Activated T-cell treated with anti-CD3 and anti-CD28 coated beads, Interleukin-2, amount 50 U/mL, for 24 hours (primary cell): ENCODE results near the gene GCK.

Experiments used
- DNase-seq: peaks from one replicate; pipeline ENCODE4 v3.0.0-alpha.2; 2020
- H3K27ac Mint-ChIP-seq: 2 replicates; pipeline ENCODE4 v1.8.0; 2020; ENCODE audit warnings: mild to moderate bottlenecking, mixed read lengths
- H3K27me3 Mint-ChIP-seq: 2 replicates; pipeline ENCODE4 v1.8.0; 2020; ENCODE audit warnings: mixed read lengths
- H3K36me3 Mint-ChIP-seq: 2 replicates; pipeline ENCODE4 v1.8.0; 2020; ENCODE audit warnings: low read depth, mixed read lengths
- H3K4me1 Mint-ChIP-seq: 2 replicates; pipeline ENCODE4 v1.8.0; 2020; ENCODE audit warnings: low read depth, mixed read lengths
- H3K4me3 Mint-ChIP-seq: 2 replicates; pipeline ENCODE4 v1.8.0; 2020; ENCODE audit warnings: mild to moderate bottlenecking, moderate library complexity, mixed read lengths
- H3K9me3 Mint-ChIP-seq: 2 replicates; pipeline ENCODE4 v1.8.0; 2020; ENCODE audit warnings: mixed read lengths

GCK gene

GRCh38 chr7:44112997-44113763 is 76.1 kb downstream of the GCK start:
- DNase-seq: no peak
- no peaks in the 10 kb centered on the region for H3K9me3 Mint-ChIP-seq
- no peaks in the 10 kb centered on the region for H3K27me3 Mint-ChIP-seq
- peak overlapping the region; percentile 18 for H3K27ac Mint-ChIP-seq
- H3K4me1 Mint-ChIP-seq: peaks cover 3% of the 10 kb centered on the region
- no peak overlapping the region for H3K4me3 Mint-ChIP-seq
- H3K36me3 Mint-ChIP-seq: peaks cover 88% of the 10 kb centered on the region

GRCh38 chr7:44112231-44112996 is 76.8 kb downstream of the GCK start:
- H3K27me3 Mint-ChIP-seq: no peaks in the 10 kb centered on the region
- no peaks in the 10 kb centered on the region for H3K4me1 Mint-ChIP-seq
- H3K4me3 Mint-ChIP-seq: no peak overlapping the region
- no peaks in the 10 kb centered on the region for H3K9me3 Mint-ChIP-seq
- peak; percentile 45 for DNase-seq
- H3K36me3 Mint-ChIP-seq: peaks cover 84% of the 10 kb centered on the region
- peak overlapping the region; percentile 18 for H3K27ac Mint-ChIP-seq

DNA sequence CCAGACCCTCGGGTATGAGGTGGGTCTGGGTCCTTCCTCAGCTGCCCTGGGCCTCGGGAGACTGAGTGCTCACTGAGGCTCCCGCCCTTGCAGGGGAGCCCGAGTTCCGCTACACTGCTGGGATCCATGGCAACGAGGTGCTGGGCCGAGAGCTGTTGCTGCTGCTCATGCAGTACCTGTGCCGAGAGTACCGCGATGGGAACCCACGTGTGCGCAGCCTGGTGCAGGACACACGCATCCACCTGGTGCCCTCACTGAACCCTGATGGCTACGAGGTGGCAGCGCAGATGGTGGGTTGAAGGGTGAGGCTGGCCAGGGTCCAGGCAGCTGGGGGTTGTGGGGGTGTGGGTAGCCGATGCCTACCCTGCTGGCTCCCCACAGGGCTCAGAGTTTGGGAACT is 77.5 kb downstream of the GCK start:
- Mint-ChIP-seq H3K4me3 (no peak overlapping the region), H3K36me3 (peaks cover 78% of the 10 kb centered on the region), H3K9me3 (no peaks in the 10 kb centered on the region), H3K27me3 (no peaks in the 10 kb centered on the region), H3K4me1 (no peaks in the 10 kb centered on the region), H3K27ac (no peak overlapping the region)
- no peak for DNase-seq

GRCh38 chr7:44110719-44111635 is 78.3 kb downstream of the GCK start:
- Mint-ChIP-seq H3K36me3 (peaks cover 73% of the 10 kb centered on the region), H3K4me3 (no peak overlapping the region), H3K27ac (no peak overlapping the region), H3K9me3 (no peaks in the 10 kb centered on the region), H3K4me1 (peaks cover under 1% of the 10 kb centered on the region), H3K27me3 (no peaks in the 10 kb centered on the region)
- no peak for DNase-seq

GRCh38 chr7:44109991-44110390 is 79.2 kb downstream of the GCK start:
- peaks cover 63% of the 10 kb centered on the region for H3K36me3 Mint-ChIP-seq
- H3K27ac Mint-ChIP-seq: peak overlapping the region; percentile 18
- H3K4me1 Mint-ChIP-seq: peaks cover 10% of the 10 kb centered on the region
- H3K4me3 Mint-ChIP-seq: no peak overlapping the region
- no peak for DNase-seq
- H3K27me3 Mint-ChIP-seq: peaks cover 5% of the 10 kb centered on the region
- no peaks in the 10 kb centered on the region for H3K9me3 Mint-ChIP-seq

DNA sequence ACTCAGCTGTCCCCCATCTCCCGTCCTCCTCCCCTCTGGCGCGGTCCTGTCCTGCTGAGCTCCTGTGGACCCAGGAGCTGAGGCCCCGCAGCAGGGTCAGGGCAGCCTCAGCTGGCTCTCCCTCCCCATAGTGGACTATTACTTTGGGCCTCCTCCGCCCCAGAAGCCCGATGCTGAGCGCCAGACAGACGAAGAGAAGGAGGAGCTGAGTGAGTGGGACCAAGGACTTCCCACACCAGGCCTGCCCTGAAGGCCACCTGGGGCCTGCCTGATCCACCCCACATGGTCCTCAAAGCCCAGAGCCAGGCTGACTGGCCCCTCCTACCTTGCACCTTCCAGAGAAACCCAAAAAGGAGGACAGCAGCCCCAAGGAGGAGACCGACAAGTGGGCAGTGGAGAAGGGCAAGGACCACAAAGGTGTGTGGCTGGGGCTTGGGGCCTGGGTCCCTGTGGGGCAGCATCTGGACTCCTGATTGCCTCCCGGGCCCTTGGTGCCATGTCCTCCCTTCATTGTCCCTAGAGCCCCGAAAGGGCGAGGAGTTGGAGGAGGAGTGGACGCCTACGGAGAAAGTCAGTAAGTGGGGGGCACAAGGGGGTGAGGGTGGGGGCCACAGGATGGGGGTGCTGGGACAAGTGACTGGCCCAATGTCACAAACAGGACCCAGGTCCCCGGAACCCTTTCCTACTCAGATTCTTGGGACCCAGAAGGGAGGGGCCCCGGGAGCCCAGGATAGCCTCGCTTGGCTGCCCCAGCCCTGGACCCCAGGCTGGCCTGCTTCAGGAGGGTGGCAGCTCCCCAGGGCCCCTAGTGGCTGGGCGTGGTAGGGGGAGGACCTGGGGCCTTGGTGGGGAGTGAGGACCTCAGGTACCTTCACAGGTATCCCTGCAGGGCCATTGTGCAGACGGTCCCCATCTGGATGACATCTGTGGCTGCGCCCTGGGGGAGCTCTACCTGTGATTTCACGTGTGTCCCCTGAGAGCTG is 80.2 kb downstream of the GCK start:
- H3K4me3 Mint-ChIP-seq: no peak overlapping the region
- peaks cover 12% of the 10 kb centered on the region for H3K4me1 Mint-ChIP-seq
- H3K9me3 Mint-ChIP-seq: no peaks in the 10 kb centered on the region
- H3K27ac Mint-ChIP-seq: no peak overlapping the region
- peaks cover 56% of the 10 kb centered on the region for H3K36me3 Mint-ChIP-seq
- no peak for DNase-seq
- peaks cover 5% of the 10 kb centered on the region for H3K27me3 Mint-ChIP-seq

- H3K27ac Mint-ChIP-seq: peak overlapping the region; percentile 66
- DNase-seq: no peak
- peaks cover 12% of the 10 kb centered on the region for H3K4me1 Mint-ChIP-seq
- H3K27me3 Mint-ChIP-seq: peaks cover 9% of the 10 kb centered on the region
- H3K4me3 Mint-ChIP-seq: no peak overlapping the region
- peaks cover 48% of the 10 kb centered on the region for H3K36me3 Mint-ChIP-seq
- no peaks in the 10 kb centered on the region for H3K9me3 Mint-ChIP-seq
These were observed 81.1 kb downstream of the GCK start for GRCh38 chr7:44107961-44108767.

DNA sequence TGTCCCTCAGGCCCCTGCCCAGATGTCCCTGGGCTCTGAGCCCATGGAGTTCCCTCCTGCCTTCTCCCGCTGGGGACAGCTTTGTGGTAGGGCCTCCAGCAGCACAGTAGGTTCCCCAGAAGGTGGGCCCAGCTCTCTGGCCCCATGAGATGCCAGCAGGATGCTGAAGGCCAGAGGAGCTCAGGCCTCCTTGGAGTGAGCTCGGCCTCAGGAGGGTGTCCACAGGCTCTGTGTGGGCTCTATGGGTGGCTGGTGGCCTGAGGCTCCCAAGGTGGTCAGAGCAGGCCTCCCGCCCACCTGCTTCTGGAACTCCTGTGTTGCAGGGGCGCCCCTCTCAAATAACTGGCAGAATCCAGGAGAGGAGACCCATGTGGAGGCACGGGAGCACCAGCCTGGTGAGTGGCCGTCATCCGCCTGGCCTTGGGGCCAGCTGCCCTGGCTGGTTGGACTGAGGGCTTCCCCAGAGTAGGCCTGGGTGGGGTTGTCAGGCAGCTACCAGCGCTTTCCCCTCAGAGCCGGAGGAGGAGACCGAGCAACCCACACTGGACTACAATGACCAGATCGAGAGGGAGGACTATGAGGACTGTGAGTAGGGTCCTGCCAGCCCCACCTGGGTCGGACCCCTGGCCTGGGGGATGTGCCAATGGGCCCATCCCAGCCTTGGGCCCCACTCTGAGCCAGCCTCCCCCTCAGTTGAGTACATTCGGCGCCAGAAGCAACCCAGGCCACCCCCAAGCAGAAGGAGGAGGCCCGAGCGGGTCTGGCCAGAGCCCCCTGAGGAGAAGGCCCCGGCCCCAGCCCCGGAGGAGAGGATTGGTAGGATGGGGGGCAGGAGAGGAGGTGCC is 81.9 kb downstream of the GCK start:
- no peak overlapping the region for H3K27ac Mint-ChIP-seq
- peaks cover 12% of the 10 kb centered on the region for H3K4me1 Mint-ChIP-seq
- no peak for DNase-seq
- no peaks in the 10 kb centered on the region for H3K9me3 Mint-ChIP-seq
- peaks cover 12% of the 10 kb centered on the region for H3K27me3 Mint-ChIP-seq
- H3K36me3 Mint-ChIP-seq: peaks cover 40% of the 10 kb centered on the region
- no peak overlapping the region for H3K4me3 Mint-ChIP-seq

DNA sequence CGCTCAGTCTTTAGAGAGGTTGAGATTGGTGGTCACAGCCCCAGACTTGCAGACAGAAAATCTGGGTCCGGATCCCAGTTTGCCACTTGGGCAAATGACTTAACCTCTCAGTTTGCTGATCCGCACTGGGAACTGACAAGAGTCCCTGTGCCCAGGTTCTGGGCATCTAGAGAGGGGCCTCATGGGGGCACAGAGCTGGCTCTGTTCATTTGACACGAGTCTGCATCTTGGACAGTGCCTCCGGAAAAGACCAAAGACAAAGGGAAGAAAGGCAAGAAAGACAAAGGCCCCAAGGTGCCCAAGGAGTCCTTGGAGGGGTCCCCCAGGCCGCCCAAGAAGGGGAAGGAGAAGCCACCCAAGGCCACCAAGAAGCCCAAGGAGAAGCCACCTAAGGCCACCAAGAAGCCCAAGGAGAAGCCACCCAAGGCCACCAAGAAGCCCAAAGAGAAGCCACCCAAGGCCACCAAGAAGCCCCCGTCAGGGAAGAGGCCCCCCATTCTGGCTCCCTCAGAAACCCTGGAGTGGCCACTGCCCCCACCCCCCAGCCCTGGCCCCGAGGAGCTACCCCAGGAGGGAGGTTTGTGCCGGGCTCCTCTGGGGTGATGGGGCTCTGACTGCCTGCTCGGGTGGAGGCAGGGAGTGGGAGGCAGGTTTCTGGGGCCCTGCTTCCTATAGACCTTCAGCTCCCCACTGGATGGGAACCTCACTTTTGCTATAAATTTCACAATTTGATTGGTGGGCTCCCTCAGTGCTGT is 82.8 kb downstream of the GCK start:
- no peak overlapping the region for H3K27ac Mint-ChIP-seq
- H3K9me3 Mint-ChIP-seq: no peaks in the 10 kb centered on the region
- DNase-seq: no peak
- peaks cover 12% of the 10 kb centered on the region for H3K27me3 Mint-ChIP-seq
- H3K36me3 Mint-ChIP-seq: peaks cover 31% of the 10 kb centered on the region
- H3K4me3 Mint-ChIP-seq: peak overlapping the region; percentile 82
- peaks cover 12% of the 10 kb centered on the region for H3K4me1 Mint-ChIP-seq

GRCh38 chr7:44105832-44106231 is 83.4 kb downstream of the GCK start:
- peak overlapping the region; percentile 82 for H3K4me3 Mint-ChIP-seq
- H3K27ac Mint-ChIP-seq: peak overlapping the region; percentile 39
- no peak for DNase-seq
- H3K27me3 Mint-ChIP-seq: peaks cover 12% of the 10 kb centered on the region
- H3K36me3 Mint-ChIP-seq: peaks cover 25% of the 10 kb centered on the region
- H3K9me3 Mint-ChIP-seq: no peaks in the 10 kb centered on the region
- H3K4me1 Mint-ChIP-seq: peaks cover 12% of the 10 kb centered on the region

- peaks cover 12% of the 10 kb centered on the region for H3K27me3 Mint-ChIP-seq
- H3K27ac Mint-ChIP-seq: peak overlapping the region; percentile 83
- H3K9me3 Mint-ChIP-seq: no peaks in the 10 kb centered on the region
- DNase-seq: peak; percentile 58
- peak overlapping the region; percentile 82 for H3K4me3 Mint-ChIP-seq
- H3K4me1 Mint-ChIP-seq: peaks cover 12% of the 10 kb centered on the region
- H3K36me3 Mint-ChIP-seq: peaks cover 21% of the 10 kb centered on the region
These were observed 84.1 kb downstream of the GCK start for GRCh38 chr7:44104860-44105771.
